ENCODE data around the gene OGG1.

GRCh38 chr3:9745521-9745920 lies 4.2 kb upstream of the OGG1 start:
- TF ChIP-seq CTCF (IDR thresholded peaks at IDR 0.05) (no peak), POLR2A (IDR thresholded peaks at IDR 0.05) (no peak)

All from right lobe of liver (tissue), 4 donors.